Adrenal gland (tissue), 19 donors: ENCODE measurements around the gene CFAP77. TPM values are rescaled to one million over a fixed set of nuclear protein-coding genes. Genes with fewer than 3 reads are reported as not detected.

Source experiments
- DNase-seq, 7 donors: peaks; one replicate each; pipeline ENCODE4 v3.0.0-alpha.2; 2019 to 2020
- H3K27ac ChIP-seq, 5 donors: fragments of 200-600 bp; sonication (generic) in 4 of 5; 1 replicate in 3 of 5; 2 replicates in 2 of 5; pipeline versions ENCODE4 v1.5.1 to v1.8.0; 2016 to 2020; ENCODE audit warnings: mild to moderate bottlenecking in 1 of 5
- H3K27me3 ChIP-seq: fragments of 200-600 bp; 2 replicates; pipeline ENCODE4 v1.8.0; 2021
- H3K36me3 ChIP-seq, 2 donors: fragments of 200-600 bp; replicated peaks in 1 of 2; 1 replicate in 1 of 2; 2 replicates in 1 of 2; pipeline versions ENCODE4 v1.5.1 to v1.8.0; 2018 to 2022
- H3K4me1 ChIP-seq, 2 donors: fragments of 200-600 bp; replicated peaks in 1 of 2; 1 replicate in 1 of 2; 2 replicates in 1 of 2; pipeline versions ENCODE4 v1.5.1 to v1.8.0; 2018 to 2021
- H3K4me3 ChIP-seq, 4 donors: fragments of 200-600 bp; sonication (generic) in 3 of 4; one replicate each; pipeline ENCODE4 v1.5.1; 2016 to 2018
- H3K9me3 ChIP-seq, 3 donors: fragments of 200-600 bp; sonication (generic) in 1 of 3; replicated peaks in 1 of 3; 1 replicate in 2 of 3; 2 replicates in 1 of 3; pipeline versions ENCODE4 v1.5.1 to v1.8.0; 2016 to 2021
- POLR2A ChIP-seq, 2 donors: fragments of 450-650 bp; IDR thresholded peaks; one replicate each; pipeline ENCODE4 v1.6.1; 2017; ENCODE audit warnings: antibody characterized with exemption in 2 of 2, mild to moderate bottlenecking in 2 of 2, moderate library complexity in 1 of 2
- WGBS, 4 donors: extraction: QIAGEN DNeasy Blood & Tissue Kit in 2 of 4; methylation state at CpG; one replicate each; pipeline versions ENCODE4 v1.1.5 to v1.1.7; 2013 to 2017; 5-methylcytosine and 5-hydroxymethylcytosine counted together
- intact Hi-C, 2 donors: fragments of 100-400 bp; cut with DNase I; formaldehyde crosslinking; loops; one replicate each; pipeline versions ENCODE4 v1.14.1 to v1.15.0; 2022 to 2023
- long read RNA-seq, 10 donors: library from polyadenylated mRNA in 3 of 10; unstranded in 2 of 10; stranded (forward) in 1 of 10; transcript quantifications; one replicate each; pipeline ENCODE4 v2.0.0 and lab custom pipeline, GENCODE V29; 2021 to 2026
- polyA plus RNA-seq, 3 donors: library from polyadenylated mRNA; stranded (reverse); fragments of 200-250 nt in 2 of 3; fragments of 350-450 nt in 1 of 3; fragmentation: Illumina TruSeq in 1 of 3; extraction: RNeasy Lipid Tissue Mini Kit (QIAGEN cat#74804) in 1 of 3; gene quantifications; one replicate each; pipeline ENCODE4 v1.2.3, GENCODE V29; 2013 to 2014
- total RNA-seq, 9 donors: library from RNA; depleted of rRNA in 4 of 9; stranded (reverse); fragments of >200 nt in 4 of 9; fragments of 120-200 nt in 1 of 9; fragmentation: NEBNext Ultra II Directional in 1 of 9; extraction: Animal tissue kit (Norgen Biotek cat#: 25700) in 1 of 9; gene quantifications; one replicate each; pipeline versions ENCODE4 v1.1.0 to v1.2.4, GENCODE V29; 2013 to 2023
- TF ChIP-seq, protein P1 (sequence below), 6 experiments: fragments of 450-650 bp in 4 of 6; fragments of 200-600 bp in 2 of 6; sonication (generic) in 1 of 6; IDR thresholded peaks; 1 replicate in 5 of 6; 2 replicates in 1 of 6; pipeline versions ENCODE4 v1.5.1 to v1.8.0; 2016 to 2021; ENCODE audit warnings: antibody characterized with exemption in 6 of 6, mild to moderate bottlenecking in 2 of 6, moderate library complexity in 1 of 6
- donor health status: healthy with polysubstance abuse.
- donor health status: Bipolar disorder and iron deficiency.
- donor health status: DM: yes; HTN: yes; CAD: no.
- donor health status: DM: no; HTN: no; CAD: no.
- donor health status: DM: no; HTN: no; CAD: no.
- donor health status: DM: yes; HTN: yes; CAD: no.

Gene CFAP77
- total RNA-seq (not detected), polyA plus RNA-seq (not detected)
- long read RNA-seq, donor 1: 0 reads
- long read RNA-seq, donor 2: 0 reads
- long read RNA-seq, donor 3: 0 reads
- long read RNA-seq, donor 4: 0 reads
- long read RNA-seq, donor 5: 0 reads
- long read RNA-seq, donor 6: 0 reads
- long read RNA-seq, donor 7: 0 reads
- long read RNA-seq, donor 8: 0 reads
- long read RNA-seq, donor 9: 0 reads
- long read RNA-seq, donor 10: 0 reads

DNA sequence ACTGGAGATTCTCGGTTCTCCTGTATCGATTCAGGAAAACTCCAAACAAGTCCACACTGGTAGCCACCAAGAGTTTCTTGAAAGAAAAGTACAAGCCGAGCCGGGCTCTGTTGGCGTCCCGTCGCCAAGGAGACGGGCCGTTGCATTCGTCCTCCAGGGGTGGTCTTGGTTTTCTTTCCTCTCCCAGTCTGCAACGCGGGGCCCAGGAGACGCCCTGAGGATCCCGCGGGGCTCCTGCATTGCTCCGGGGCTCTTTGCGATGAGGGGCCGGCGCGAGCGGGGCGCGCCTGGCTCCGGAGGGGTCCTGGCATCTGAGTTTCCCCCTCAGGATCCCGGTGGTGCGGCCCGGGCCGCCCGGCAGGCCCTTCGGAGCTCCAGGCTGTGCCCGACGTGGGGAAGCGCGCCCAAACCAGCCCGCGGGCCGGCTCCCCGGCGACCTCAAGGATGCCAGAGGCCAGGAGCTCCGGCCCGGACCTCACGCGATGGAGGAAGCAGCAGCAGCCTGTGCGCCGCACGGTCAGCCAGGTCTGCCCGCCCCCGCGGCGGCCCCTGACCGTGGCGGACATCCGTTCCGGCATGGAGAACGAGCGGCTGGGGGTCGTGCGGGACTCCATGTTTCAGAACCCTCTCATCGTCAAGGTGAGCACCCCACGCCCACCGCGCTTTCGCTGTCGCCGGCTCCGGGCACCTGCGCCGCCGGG lies at the start of gene CFAP77:
Gene CFAP77, plus strand, starts transcription at position 384 of the 701 bp plus-strand sequence. Its CDS starts 61 bp downstream, at position 445.
- peak in 5 of 7 donors; percentile 19 to 40 (median 24) for DNase-seq
- no peaks in the 10 kb centered on the region for H3K9me3 ChIP-seq

DNA sequence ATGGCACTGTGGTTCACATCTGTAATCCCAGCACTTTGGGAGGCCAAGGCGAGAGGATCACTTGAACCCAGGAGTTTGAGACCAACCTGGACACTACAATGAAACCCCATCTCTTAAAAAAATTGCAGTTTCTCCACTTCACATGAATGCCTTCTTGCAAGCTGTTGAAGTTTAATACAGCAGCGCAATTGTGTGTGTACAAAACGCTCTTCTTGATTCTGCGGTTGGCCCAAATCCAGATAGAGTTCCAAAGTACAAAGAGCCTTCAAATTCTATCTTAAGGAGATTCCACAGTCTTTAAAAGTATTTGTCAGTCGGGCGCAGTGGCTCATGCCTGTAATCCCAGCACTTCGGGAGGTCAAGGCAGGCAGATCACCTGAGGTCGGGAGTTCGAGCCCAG lies 45.9 kb upstream of the CFAP77 start:
- Histone ChIP-seq H3K36me3 (no peaks in the 10 kb centered on the region), H3K4me1 (no peaks in the 10 kb centered on the region), H3K9me3 (no peaks in the 10 kb centered on the region), H3K27ac (no peak overlapping the region), H3K4me3 (no peak overlapping the region), H3K27me3 (no peaks in the 10 kb centered on the region)
- intact Hi-C loops: no loop called here
- DNase-seq: no peak
- 86 to 92% (median 89%) methylated on average over 9 of the region's 9 CpGs for WGBS, 4 donors
- no peak for TF ChIP-seq POLR2A (IDR thresholded peaks at IDR 0.05)
- TF ChIP-seq, protein P1, sequence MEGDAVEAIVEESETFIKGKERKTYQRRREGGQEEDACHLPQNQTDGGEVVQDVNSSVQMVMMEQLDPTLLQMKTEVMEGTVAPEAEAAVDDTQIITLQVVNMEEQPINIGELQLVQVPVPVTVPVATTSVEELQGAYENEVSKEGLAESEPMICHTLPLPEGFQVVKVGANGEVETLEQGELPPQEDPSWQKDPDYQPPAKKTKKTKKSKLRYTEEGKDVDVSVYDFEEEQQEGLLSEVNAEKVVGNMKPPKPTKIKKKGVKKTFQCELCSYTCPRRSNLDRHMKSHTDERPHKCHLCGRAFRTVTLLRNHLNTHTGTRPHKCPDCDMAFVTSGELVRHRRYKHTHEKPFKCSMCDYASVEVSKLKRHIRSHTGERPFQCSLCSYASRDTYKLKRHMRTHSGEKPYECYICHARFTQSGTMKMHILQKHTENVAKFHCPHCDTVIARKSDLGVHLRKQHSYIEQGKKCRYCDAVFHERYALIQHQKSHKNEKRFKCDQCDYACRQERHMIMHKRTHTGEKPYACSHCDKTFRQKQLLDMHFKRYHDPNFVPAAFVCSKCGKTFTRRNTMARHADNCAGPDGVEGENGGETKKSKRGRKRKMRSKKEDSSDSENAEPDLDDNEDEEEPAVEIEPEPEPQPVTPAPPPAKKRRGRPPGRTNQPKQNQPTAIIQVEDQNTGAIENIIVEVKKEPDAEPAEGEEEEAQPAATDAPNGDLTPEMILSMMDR (IDR thresholded peaks at IDR 0.05): no peak

More for the DNA sequence above, at the start of gene CFAP77:
- Histone ChIP-seq H3K27ac (no peak within 1 kb of the TSS), H3K4me3 (peak within 1 kb of the TSS in 1 of 4 donors; percentile 44), H3K36me3 (no peaks in the 10 kb centered on the region), H3K27me3 (peaks cover 47% of the 10 kb centered on the region), H3K4me1 (peaks cover 8 to 35% of the 10 kb centered on the region in 2 donors)
- 1% methylated on average over 7 to 69 of the region's 69 CpGs for WGBS, 4 donors
- intact Hi-C loops: loop anchor here (5.0 to 10.0 kb wide), 2 partner anchors 162 to 165 kb away; no protein-coding TSS in a partner anchor
- TF ChIP-seq, protein P1 (IDR thresholded peaks at IDR 0.05): no peak
- no peak for TF ChIP-seq POLR2A (IDR thresholded peaks at IDR 0.05)

DNA sequence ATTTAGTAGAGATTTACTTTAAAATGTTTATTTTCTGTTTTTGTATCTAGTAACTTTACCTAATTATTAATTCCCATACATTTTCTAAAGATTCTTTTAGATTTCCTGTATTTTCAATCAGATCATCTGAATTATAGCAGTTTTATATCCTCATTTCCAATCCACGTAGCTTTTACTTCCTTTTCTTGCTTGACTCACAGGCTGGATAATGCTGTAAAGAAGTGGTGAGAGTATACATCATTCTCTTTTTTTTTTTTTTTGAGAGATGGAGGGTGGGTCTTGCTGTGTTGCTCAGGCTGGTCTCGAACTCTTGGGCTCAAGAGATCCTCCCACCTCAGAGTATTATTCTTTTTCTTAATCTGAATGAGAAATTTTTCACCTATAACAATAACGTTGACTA lies 44.0 kb upstream of the CFAP77 start:
- Histone ChIP-seq H3K27me3 (no peaks in the 10 kb centered on the region), H3K4me1 (no peaks in the 10 kb centered on the region), H3K9me3 (no peaks in the 10 kb centered on the region), H3K27ac (no peak overlapping the region), H3K36me3 (no peaks in the 10 kb centered on the region), H3K4me3 (no peak overlapping the region)
- TF ChIP-seq POLR2A (IDR thresholded peaks at IDR 0.05): no peak
- TF ChIP-seq, protein P1 (IDR thresholded peaks at IDR 0.05): no peak
- WGBS, 4 donors: 63 to 70% (median 66%) methylated on average over 3 of the region's 3 CpGs
- intact Hi-C loops: no loop called here
- no peak for DNase-seq

DNA sequence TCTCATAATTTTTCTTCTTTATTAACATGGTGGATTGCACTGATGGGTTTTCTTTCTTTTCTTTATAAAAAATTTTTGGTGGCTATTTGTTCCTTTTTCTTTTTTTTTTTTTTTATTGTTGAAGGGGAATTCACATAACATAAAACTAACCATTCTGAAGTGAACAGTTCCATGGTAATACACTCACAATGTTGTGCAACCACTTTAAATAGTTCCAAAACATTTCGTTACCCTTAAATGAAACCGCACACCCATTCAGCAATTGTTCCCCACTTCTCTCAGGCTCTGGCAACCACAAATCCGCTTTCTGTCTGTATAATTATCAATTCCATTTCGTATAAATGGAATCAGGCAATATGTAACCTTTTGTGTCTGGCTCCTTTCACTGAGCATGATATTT lies 43.5 kb upstream of the CFAP77 start:
- H3K4me1 ChIP-seq: no peaks in the 10 kb centered on the region
- intact Hi-C loops: no loop called here
- no peaks in the 10 kb centered on the region for H3K36me3 ChIP-seq
- TF ChIP-seq, protein P1 (IDR thresholded peaks at IDR 0.05): no peak
- TF ChIP-seq POLR2A (IDR thresholded peaks at IDR 0.05): no peak
- H3K4me3 ChIP-seq: no peak overlapping the region
- 78 to 83% (median 80%) methylated on average over 4 of the region's 4 CpGs for WGBS, 4 donors
- no peaks in the 10 kb centered on the region for H3K27me3 ChIP-seq
- H3K9me3 ChIP-seq: no peaks in the 10 kb centered on the region
- DNase-seq: no peak
- H3K27ac ChIP-seq: no peak overlapping the region
